GM20000 (cell line): ENCODE results near the gene PLLP.

ENCODE experiments used
- DNase-seq: peaks from one replicate; pipeline ENCODE4 v3.0.0; 2012; ENCODE audit warnings: low spot score
- CTCF ChIP-seq: IDR thresholded peaks from 2 replicates; pipeline ENCODE4 v1.5.1; 2012; ENCODE audit warnings: mild to moderate bottlenecking, control low read depth; ENCODE audit errors: extremely low read depth, missing control alignments

The PLLP gene

GRCh38 chr16:57208926-57209325 is 75.5 kb downstream of the PLLP start:
- no peak for DNase-seq
- TF ChIP-seq CTCF, result no peak
